HG03045 (cell line): ENCODE data around the gene TCEAL9.
A peak's percentile ranks its signal among the peaks of the same experiment; 100 is the strongest.
"Not testable (repeated sequence)": the region's sequence is repeated elsewhere in the genome, so short reads cannot be mapped to it uniquely, and the experiment has no call there.

Source experiments
- ATAC-seq: cut with Tn5 transposase; IDR thresholded peaks from one replicate; pipeline ENCODE4 v1.9.1; 2021; ENCODE audit warnings: mild to moderate bottlenecking, moderate library complexity; ENCODE audit not compliant: unreplicated experiment

The TCEAL9 gene

GRCh38 chrX:103356130-103356798, at the start of gene TCEAL9:
Gene TCEAL9 (plus strand): TSS chrX:103356506. CDS start chrX:103357685, 1,179 bp downstream.
- ATAC-seq = no peak

GRCh38 chrX:103309860-103310554, 46.3 kb upstream of the TCEAL9 start:
- ATAC-seq = no peak

GRCh38 chrX:103310555-103311398, 45.5 kb upstream of the TCEAL9 start, which contains the start of gene BEX2:
Gene BEX2 (minus strand): TSS chrX:103310990. CDS start chrX:103309976, 1,014 bp downstream.
- ATAC-seq = peak; percentile 99

- ATAC-seq = no peak
Observed at GRCh38 chrX:103311399-103311780, 44.9 kb upstream of the TCEAL9 start.

GRCh38 chrX:103329991-103330390, 26.3 kb upstream of the TCEAL9 start, which contains the start of gene TCEAL7:
Gene TCEAL7 (plus strand): TSS chrX:103330239. CDS start chrX:103331404, 1,165 bp downstream.
- no peak for ATAC-seq

- ATAC-seq = no peak
Observed at GRCh38 chrX:103330681-103331288, 25.5 kb upstream of the TCEAL9 start.

- ATAC-seq = no peak
Observed at GRCh38 chrX:103338663-103339062, 17.6 kb upstream of the TCEAL9 start.

GRCh38 chrX:103343105-103343504, 13.2 kb upstream of the TCEAL9 start:
- ATAC-seq = no peak

- no peak for ATAC-seq
Observed at GRCh38 chrX:103344606-103345005, 11.7 kb upstream of the TCEAL9 start.

GRCh38 chrX:103347682-103348397, 8.5 kb upstream of the TCEAL9 start:
- no peak for ATAC-seq

GRCh38 chrX:103356858-103357257, 552 bp downstream of the TCEAL9 start:
- no peak for ATAC-seq

GRCh38 chrX:103357871-103358270, 1.6 kb downstream of the TCEAL9 start:
- no peak for ATAC-seq

- not testable (repeated sequence) for ATAC-seq
Observed at GRCh38 chrX:103359605-103360004, 3.3 kb downstream of the TCEAL9 start.

- ATAC-seq = no peak
Observed at GRCh38 chrX:103360092-103360491, 3.8 kb downstream of the TCEAL9 start.

GRCh38 chrX:103360916-103361315, 4.6 kb downstream of the TCEAL9 start:
- no peak for ATAC-seq

- no peak for ATAC-seq
Observed at GRCh38 chrX:103361798-103362197, 5.5 kb downstream of the TCEAL9 start.

- ATAC-seq = no peak
Observed at GRCh38 chrX:103362474-103362873, 6.2 kb downstream of the TCEAL9 start.

GRCh38 chrX:103363046-103363445, 6.7 kb downstream of the TCEAL9 start:
- no peak for ATAC-seq

- ATAC-seq = no peak
Observed at GRCh38 chrX:103367502-103367901, 11.2 kb downstream of the TCEAL9 start.

GRCh38 chrX:103369479-103369878, 13.2 kb downstream of the TCEAL9 start:
- ATAC-seq = no peak
